HepG2 (cell line): ENCODE results near the gene HELZ2. TPM values are rescaled to one million over a fixed set of nuclear protein-coding genes. Genes with fewer than 3 reads are reported as not detected.
A peak's percentile ranks its signal among the peaks of the same experiment; 100 is the strongest.

Experiments used
- CCDC6 ChIP-seq: sonication (generic); formaldehyde crosslinking; IDR thresholded peaks from 2 replicates; pipeline ENCODE4 v1.8.1; 2022; ENCODE audit warnings: mild to moderate bottlenecking, missing genetic modification reagents, moderate library complexity
- FLYWCH1 ChIP-seq: sonication (generic); formaldehyde crosslinking; IDR thresholded peaks from 2 replicates; pipeline ENCODE4 v1.8.1; 2023; ENCODE audit warnings: mild to moderate bottlenecking, missing genetic modification reagents
- KDM3A ChIP-seq: IDR thresholded peaks from 2 replicates; pipeline ENCODE4 v1.6.1; 2018; ENCODE audit warnings: low read depth, missing compliant biosample characterization
- KLF16 ChIP-seq, 2 experiments: sonication (generic) in 1 of 2; formaldehyde crosslinking in 1 of 2; IDR thresholded peaks; 2 replicates each; pipeline versions ENCODE4 v1.6.1 to v1.8.0; 2016 to 2023; ENCODE audit warnings: missing genetic modification reagents in 2 of 2, missing compliant biosample characterization in 1 of 2
- KMT2B ChIP-seq: IDR thresholded peaks from 2 replicates; pipeline ENCODE4 v1.6.1; 2016; ENCODE audit warnings: missing genetic modification reagents, missing compliant biosample characterization
- MLXIP ChIP-seq: sonication (generic); formaldehyde crosslinking; IDR thresholded peaks from 2 replicates; pipeline ENCODE4 v1.9.0; 2021; ENCODE audit warnings: missing genetic modification reagents, borderline replicate concordance
- MNT ChIP-seq: fragments of 450-650 bp; IDR thresholded peaks from 2 replicates; pipeline ENCODE4 v1.6.1; 2016
- MYPOP ChIP-seq: sonication (generic); formaldehyde crosslinking; IDR thresholded peaks from 2 replicates; pipeline ENCODE4 v1.8.1; 2023; ENCODE audit warnings: mild to moderate bottlenecking, moderate library complexity, missing genetic modification reagents
- PHF21A ChIP-seq: sonication (generic); formaldehyde crosslinking; IDR thresholded peaks from 2 replicates; pipeline ENCODE4 v1.5.0; 2020; ENCODE audit warnings: mild to moderate bottlenecking, missing genetic modification reagents
- RFX5 ChIP-seq: IDR thresholded peaks from 2 replicates; pipeline ENCODE4 v1.6.1; 2011; ENCODE audit warnings: low read depth, low read length, improper control_type of control experiment
- SIX4 ChIP-seq: sonication (generic); formaldehyde crosslinking; IDR thresholded peaks from 2 replicates; pipeline ENCODE4 v1.4.0; 2020; ENCODE audit warnings: missing genetic modification reagents
- SMC3 ChIP-seq: IDR thresholded peaks from 2 replicates; pipeline ENCODE4 v1.6.1; 2011; ENCODE audit warnings: low read length, improper control_type of control experiment
- SP2 ChIP-seq: sonication (generic); formaldehyde crosslinking; IDR thresholded peaks from 2 replicates; pipeline ENCODE4 v1.5.1; 2020; ENCODE audit warnings: mild to moderate bottlenecking, missing genetic modification reagents
- SRSF1 ChIP-seq: fragments of 200-400 bp; formaldehyde crosslinking; optimal IDR thresholded peaks from 2 replicates; pipeline ENCODE3; 2017; ENCODE audit warnings: mild to moderate bottlenecking, low read depth, low read length, moderate library complexity
- SRSF4 ChIP-seq: fragments of 200-400 bp; formaldehyde crosslinking; IDR thresholded peaks from one replicate; pipeline ENCODE4 v1.6.1; 2018; ENCODE audit warnings: mild to moderate bottlenecking, low read depth, low read length, moderate library complexity; ENCODE audit not compliant: poor library complexity, severe bottlenecking
- TARDBP ChIP-seq: sonication (generic); formaldehyde crosslinking; IDR thresholded peaks from 2 replicates; pipeline ENCODE4 v1.8.0; 2022; ENCODE audit warnings: mild to moderate bottlenecking, missing genetic modification reagents
- ZFP91 ChIP-seq: sonication (generic); formaldehyde crosslinking; IDR thresholded peaks from 2 replicates; pipeline ENCODE4 v1.9.0; 2022; ENCODE audit warnings: missing genetic modification reagents, mild to moderate bottlenecking, borderline replicate concordance
- ZNF710 ChIP-seq: sonication (generic); formaldehyde crosslinking; IDR thresholded peaks from 2 replicates; pipeline ENCODE4 v1.5.0; 2020; ENCODE audit warnings: mild to moderate bottlenecking, missing genetic modification reagents, borderline replicate concordance
- ZNF781 ChIP-seq: sonication (generic); formaldehyde crosslinking; IDR thresholded peaks from 2 replicates; pipeline ENCODE4 v1.5.1; 2020; ENCODE audit warnings: borderline replicate concordance, mild to moderate bottlenecking, missing genetic modification reagents; ENCODE audit errors: not compliant biosample characterization
- ZSCAN22 ChIP-seq: sonication (generic); formaldehyde crosslinking; IDR thresholded peaks from 2 replicates; pipeline ENCODE4 v1.4.0; 2020; ENCODE audit warnings: mild to moderate bottlenecking, missing genetic modification reagents
- polyA plus RNA-seq, 8 experiments: library from polyadenylated mRNA; depleted of rRNA in 3 of 8; stranded (reverse) in 7 of 8; unstranded in 1 of 8; fragments of >200 nt; fragmentation: Illumina TruSeq in 4 of 8; extraction: Trizol in 4 of 8; gene quantifications; 2 replicates each; pipeline versions ENCODE4 v1.2.1 to v1.2.3, GENCODE V29; 2011 to 2016; ENCODE audit warnings: low read depth in 4 of 8, missing spikeins in 1 of 8, mixed read lengths in 1 of 8; ENCODE audit not compliant: insufficient read depth in 1 of 8
- total RNA-seq, 5 experiments: library from RNA; depleted of rRNA; stranded (reverse); fragments of >200 nt; fragmentation: Illumina TruSeq; extraction: Trizol; gene quantifications; 2 replicates each; pipeline ENCODE4 v1.2.3, GENCODE V29; 2016; ENCODE audit warnings: low read depth in 1 of 5

The HELZ2 gene
- total and polyA plus RNA-seq, 2 of the 13 experiments (the other 11 are each of a cell fraction or from before 2014, with no cell fraction given): 9.6 to 10.1 TPM

- no peak for TF ChIP-seq MLXIP (CRISPR knock-in tag)
- TF ChIP-seq MNT: peak; percentile 98
- TF ChIP-seq MYPOP: no peak; the same call in 1 of the 2 replicates
- no peak for TF ChIP-seq SIX4 (CRISPR knock-in tag)
- TF ChIP-seq ZNF710: no peak
- no peak for TF ChIP-seq FLYWCH1 (CRISPR knock-in tag)
- TF ChIP-seq ZSCAN22 (CRISPR knock-in tag): no peak
- TF ChIP-seq CCDC6 (CRISPR knock-in tag): no peak
- TF ChIP-seq SMC3: no peak
- peak; percentile 31; the same call in 1 of the 2 replicates for TF ChIP-seq ZFP91 (CRISPR knock-in tag)
- TF ChIP-seq KDM3A (CRISPR knock-in tag): no peak
- no peak for TF ChIP-seq TARDBP (CRISPR knock-in tag)
- 0 out of 2 replicates have a peak, but pooled peaks have one; percentile 28 for TF ChIP-seq SP2 (CRISPR knock-in tag)
- no peak for TF ChIP-seq ZNF781 (CRISPR knock-in tag)
- 0 out of 4 replicates have a peak, but pooled peaks of 1 of the 2 experiments have one; percentile 48 for TF ChIP-seq KLF16 (CRISPR knock-in tag; IDR thresholded peaks at IDR 0.05)
- TF ChIP-seq SRSF4: no peak
- TF ChIP-seq SRSF1: no peak
- TF ChIP-seq PHF21A: no peak
- no peak for TF ChIP-seq RFX5
- TF ChIP-seq KMT2B (CRISPR knock-in tag): no peak
These were observed 39.0 kb downstream of the HELZ2 start (continued) for GRCh38 chr20:63534831-63535651.
